Stimulated activated CD8-positive, alpha-beta memory T cell treated with anti-CD3 and anti-CD28 coated beads, Interleukin-4, amount 100 ng/mL, for 4 hours (primary cell): Measurements from ENCODE around the gene ROMO1.
"Not testable (repeated sequence)": the region's sequence is repeated elsewhere in the genome, so short reads cannot be mapped to it uniquely, and the experiment has no call there.

ENCODE experiments used
- DNase-seq, 2 donors: peaks; one replicate each; pipeline ENCODE4 v3.0.0-alpha.2; 2020; ENCODE audit warnings: low read depth in 2 of 2, low spot score in 1 of 2

The ROMO1 gene

DNA sequence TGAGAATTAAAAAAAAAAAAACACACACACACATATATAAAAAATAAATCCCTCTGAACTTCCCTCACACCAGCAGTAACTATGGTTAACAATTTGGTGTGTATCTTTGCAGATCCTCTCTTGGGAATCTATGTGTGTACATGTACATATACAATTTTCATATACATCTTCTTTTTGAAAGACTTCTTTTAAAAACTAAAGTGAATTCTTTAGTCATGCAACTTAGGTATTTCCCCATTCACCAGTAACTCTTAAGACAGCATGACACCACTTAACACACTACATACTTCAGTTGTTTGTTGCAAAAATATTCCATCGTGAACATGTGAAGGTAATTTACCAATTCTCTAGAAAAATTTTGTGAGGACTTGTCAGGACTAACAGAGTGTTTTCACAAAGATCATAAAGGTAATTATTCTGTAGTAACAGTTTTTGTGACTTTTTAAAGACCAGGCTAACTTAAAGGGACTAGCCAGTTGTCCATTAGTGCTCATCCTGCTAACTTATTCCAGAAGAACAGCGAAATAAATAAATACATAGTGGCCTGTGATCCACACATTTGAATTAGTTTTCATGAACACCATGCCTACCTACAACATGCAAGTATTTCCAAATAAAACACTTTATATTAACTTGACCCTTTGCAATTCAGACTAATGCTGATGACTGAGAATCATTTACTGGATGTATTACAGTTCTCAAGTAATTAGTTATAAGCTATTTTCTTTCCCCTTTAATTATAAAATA, 30.8 kb downstream of the ROMO1 start:
- DNase-seq, result no peak

DNA sequence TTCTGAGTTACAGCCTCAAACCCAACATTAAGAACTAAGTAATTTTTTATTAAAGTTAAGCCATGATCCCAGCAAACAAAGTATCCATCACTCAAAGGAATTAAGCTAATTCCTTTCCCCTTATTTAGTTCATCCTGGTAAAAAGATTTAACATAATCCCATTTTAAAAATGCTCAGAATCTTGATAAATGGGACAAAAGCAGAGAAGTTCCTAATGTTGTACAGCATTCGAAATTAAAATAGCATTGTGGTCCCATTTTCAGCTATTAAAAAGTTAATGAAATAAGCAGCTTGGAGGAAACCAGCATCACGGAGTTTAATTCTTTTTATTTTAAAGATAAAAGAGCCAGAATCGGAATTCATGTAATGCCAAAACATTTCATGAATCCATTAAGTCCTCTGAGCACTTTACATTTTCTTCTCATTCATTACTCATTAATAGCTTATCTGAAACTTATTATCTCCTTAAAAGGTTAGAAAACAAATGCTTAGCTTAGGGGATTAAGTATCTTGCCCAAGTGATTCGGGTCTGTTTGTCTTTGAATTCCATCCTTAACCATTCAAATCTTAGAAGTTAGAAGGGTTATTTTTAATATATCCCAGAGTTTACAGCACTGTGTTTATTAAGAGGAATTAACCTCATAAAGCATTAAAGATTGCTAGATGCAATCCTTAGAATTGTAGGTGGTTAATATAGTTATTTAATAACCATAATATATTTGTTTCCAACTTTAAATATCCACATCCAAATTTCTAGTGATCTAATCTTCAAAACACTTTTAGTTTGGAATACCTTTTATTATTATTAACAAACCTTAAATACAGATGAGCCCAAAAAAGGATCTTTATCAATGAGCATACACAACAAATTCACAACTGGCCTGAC, 31.6 kb downstream of the ROMO1 start:
- DNase-seq, result no peak

DNA sequence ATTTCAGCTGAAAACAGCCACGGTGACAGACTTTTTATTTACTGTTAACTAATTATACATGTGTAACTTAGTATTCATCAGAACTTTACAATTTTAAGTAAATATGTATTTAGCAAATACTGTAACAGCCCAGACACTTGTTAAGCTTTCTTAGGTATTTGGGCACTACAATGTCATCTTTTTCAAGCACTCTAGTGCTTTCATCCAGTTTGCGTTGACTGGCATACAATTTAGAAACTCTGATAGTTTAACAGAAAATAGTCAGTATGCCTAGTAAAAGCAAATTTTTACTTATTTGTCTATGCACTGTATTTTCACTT, 32.2 kb downstream of the ROMO1 start:
- DNase-seq, result no peak

DNA sequence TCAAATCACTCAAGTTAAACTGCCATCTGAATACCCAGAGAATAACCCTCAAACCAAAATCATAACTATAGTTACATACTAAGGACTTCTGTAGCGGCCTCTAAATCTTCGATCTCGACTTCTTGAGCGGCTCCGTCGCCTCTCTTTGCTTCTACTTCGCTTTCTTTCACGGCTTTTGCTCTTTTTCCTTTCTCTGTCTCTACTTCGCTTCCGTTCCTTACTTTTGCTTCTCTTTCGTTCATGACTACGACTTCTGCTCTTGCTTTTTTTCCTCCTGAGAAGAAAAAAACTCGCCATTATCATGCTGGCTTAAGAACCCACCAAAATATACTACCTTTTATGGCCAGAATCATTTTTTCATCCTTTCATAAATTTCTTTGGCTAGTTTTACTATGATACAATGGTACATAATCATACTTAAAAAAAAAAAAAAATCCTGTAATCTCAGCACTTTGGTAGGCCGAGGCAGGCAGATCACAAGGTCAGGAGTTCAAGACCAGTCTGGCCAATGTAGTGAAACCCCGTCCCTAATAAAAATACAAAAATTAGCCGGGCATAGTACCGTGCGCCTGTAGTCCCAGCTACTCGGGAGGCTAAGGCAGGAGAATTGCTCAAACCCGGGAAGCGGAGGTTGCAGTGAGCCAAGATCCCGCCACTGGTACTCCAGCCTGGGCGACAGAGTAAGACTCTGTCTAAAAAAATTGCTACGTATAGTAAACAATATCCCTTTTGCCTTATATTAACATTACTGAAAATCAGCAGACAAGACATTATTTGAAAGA, 32.8 kb downstream of the ROMO1 start:
- DNase-seq, result no peak

DNA sequence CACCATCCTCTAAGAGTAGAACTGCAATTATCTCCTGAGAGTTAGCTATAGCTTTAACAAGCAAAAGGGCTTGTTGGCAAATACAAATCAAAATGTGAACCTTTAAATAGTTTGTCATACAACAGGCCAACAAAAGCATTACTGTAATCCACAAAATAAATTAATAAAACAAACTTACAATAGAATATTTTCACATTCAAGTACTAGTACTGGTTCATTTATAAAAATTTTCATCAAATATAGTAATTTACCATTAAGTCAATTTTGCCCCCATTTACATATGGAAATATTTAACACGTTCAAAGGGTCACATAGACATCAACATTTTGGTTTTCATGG, 33.4 kb downstream of the ROMO1 start:
- DNase-seq, result no peak

DNA sequence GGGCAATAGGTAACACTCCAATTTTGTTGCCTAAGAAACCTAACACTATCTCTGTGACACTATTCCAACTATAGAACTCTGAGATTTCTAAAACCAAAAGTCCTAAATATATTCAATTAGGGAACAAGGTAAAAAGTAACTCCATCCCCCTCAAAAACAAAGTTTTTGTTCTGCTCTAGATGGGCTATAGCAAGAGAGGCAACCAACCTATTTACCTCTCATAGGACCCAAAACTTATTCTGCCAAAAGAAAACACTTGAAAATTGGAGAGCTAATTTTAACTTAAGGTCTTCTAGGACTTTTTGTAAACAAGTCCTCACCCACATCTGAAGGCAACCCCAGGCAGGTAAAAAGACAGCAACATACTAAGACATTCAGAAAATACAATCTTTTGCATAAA, 35.2 kb downstream of the ROMO1 start:
- no peak for DNase-seq

DNA sequence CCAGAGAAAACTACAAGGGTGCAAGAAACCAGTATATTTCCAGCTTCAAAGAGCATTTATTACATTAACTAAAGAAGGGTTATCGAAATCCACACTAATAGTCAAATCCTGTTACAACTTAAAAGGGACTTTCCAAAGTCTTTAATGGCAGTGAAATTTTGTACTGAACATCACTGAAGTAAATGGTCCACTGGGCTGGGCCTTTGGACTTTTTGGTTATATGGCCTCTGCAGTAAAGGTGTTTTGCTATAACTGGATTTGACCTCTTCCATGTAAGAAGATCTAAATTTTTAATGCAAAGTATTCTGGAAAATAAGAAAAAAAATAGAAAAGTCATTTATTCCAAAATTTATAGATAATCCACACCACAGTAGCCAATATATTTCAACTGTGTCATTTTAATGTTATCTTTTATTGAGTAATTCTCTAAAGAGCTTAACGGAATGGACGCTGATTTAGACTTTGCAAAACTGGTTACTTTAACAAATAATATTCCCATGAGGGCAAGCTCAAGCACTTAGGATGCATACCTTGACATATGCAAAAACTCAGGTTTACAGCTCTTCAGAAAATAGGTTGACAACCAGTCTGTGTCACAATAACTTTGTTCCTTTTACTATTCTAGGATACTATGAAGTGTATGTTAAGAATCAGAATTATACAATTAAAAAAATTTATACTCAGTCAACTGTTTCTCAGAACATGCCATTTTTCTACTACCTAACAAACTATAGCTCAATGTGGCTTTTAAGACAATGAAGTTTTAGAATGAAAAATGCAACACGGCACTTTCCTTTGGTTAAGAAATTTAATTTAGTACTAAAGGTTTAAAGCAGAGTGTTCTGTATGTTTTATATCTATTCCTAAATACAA, 35.8 kb downstream of the ROMO1 start:
- DNase-seq, result no peak

DNA sequence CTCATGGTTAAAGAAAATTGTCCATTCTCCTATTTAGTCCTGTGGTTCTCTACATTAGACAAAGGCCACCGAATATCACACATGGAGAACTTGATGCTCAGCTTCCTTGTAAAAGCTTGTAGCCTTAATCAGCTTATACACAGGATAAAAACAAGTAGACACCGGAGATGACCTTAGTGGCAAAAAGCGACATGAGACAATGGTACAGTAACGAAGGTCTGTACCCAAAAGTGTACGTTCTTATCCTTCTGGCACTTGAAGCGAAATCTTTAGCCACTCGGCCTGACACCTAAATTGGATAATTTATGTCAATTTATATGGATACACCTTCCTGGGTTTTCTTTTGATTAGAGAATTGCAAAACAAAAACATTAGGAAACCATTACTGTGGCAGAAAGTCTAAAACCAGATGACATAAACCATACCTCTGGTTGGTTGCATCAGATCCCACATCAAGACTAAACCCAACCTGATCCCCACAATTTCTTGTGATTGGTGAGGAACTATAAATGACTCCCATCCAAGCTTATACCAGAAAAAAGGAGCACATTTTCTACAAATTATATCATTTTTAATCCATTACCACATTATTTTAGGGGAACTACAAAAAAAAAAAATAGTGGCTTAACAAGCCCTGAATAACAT, 36.7 kb downstream of the ROMO1 start:
- DNase-seq, result no peak

DNA sequence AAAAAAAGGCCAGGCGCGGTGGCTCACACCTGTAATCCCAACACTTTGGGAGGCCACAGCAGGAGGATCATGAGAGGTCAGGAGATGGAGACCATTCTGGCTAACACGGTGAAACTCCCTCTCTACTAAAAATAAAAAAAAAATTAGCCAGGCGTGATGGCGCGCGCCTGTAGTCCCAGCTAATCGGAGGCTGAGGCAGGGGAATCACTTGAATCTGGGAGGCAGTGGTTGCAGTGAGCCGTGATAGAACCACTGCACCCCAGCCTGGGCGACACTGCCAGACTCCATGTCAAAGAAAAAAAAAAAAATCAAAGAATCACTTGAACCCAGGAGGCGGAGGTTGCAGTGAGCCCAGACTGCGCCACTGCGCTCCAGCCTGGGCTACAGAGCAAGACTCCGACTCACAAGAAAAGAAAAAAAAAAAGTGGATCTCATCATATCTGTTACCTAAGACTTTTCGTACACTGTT, 38.7 kb downstream of the ROMO1 start:
- no peak for DNase-seq

DNA sequence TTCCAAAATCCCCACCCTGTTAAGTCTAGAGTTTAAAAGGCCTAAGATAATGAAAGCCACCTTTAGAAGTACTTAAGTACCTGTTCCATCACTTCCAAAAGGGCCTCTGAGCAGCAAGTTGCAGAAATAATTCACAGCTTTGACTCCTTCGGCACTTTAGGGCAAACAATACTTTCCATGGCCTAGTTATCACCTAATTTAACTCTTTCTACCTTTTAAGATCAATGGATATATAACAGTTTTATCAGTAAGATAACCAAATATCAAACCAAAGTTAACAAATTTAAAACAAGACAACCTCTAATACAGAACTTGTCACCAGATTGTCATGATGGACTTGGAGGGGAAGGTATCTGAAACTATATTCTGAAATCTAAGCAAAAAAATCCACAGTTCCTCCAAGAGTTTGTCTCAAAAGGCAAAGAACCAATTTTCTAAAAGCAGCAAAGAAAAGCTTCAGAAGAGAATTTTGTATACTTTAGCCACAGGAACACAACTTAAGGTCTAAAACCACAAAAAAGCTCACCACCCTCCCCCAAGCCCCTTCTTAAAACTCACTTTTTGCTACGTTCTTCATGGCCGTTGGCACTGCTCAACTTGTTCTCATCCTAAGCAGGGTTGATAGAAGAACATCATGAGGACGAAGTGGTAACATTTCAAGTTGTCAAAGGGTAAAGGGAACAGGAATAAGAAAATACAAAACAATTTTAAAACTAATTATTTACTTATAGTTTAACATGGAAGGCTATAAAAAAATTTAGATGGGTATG, 39.4 kb downstream of the ROMO1 start:
- DNase-seq, result no peak

DNA sequence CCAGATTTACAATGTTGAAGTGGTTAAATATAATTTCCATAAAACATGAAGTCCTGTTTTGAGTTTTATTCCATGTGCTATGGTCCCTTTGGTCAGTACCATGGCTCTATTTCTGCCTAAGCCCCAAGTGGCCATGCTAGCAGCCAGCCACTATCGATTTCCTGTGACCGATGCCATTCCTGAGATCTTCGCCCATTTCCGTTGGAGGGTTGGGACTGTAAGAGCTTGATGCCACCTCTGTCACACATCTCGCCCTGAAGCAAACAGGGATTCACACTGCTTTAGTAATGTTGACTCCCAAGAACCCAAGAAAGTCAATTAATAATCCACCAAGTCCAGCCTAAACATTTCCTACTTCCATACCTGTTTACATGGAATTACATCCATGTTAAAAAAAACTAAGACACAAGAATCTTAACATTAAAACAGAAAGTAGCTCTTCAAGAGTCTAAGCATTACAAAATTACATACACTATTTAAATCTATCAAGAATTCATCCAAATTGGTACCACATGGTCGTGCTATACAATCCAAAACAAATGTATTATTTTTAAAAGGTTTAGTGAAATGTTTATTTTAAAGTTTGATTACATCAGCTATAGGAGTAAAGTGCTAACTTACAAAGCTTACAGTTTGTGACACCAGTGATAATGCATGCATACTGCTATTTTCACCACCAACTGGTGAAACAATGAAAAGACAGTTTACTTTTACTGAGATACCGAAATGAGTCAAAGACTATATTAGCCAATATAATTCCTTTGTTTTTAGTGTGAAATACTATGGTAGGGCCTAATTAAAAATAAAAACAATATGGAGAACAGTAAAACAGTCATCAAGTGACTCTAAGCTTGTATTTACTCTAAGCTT, 40.3 kb downstream of the ROMO1 start:
- no peak for DNase-seq

DNA sequence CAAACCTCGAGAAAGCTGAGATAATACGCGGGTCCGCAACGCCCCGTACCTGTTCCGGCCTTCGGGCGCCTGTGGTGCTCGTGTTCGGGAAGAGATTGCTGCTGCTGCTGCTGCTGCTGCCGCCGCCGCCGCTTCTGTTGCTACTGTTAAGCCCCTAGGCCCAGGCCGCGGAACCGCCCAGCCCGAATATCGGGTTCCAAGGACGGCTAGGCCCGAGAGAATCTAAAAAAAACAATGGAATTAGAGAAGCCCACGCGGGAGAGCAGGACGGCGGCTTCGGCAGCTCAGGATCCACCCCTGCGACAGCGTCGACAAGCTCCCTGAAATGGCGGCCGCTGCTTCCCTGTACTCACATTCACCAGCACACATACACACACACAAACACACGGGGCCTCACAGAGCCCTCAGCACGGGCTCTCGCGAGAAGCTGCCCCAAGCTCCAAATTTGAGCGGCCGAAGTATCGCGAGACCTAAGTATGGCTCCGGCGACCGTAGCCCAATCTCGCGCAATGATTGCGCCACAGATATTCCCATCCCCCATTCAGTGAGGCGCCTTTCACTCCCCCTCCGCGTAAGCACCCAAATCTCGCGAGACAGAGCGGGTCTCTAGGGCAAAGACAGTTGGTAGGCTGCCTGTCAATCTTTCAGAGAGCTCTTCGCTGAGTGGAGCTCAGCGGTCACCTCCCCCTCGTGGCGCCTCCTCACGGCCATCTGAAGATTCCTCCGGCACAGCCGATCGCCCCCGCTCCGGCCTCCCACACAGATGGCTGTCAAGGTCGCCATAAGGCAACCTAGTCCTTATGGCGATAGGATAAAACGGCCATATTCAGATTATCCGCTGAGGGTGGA, 42.9 kb downstream of the ROMO1 start, which contains the start of gene RBM39:
Gene RBM39 (minus strand): TSS at position 369 of the 849 bp plus-strand sequence. CDS start 1,386 bp downstream, outside the sequence.
- peak; percentile 98 for DNase-seq

DNA sequence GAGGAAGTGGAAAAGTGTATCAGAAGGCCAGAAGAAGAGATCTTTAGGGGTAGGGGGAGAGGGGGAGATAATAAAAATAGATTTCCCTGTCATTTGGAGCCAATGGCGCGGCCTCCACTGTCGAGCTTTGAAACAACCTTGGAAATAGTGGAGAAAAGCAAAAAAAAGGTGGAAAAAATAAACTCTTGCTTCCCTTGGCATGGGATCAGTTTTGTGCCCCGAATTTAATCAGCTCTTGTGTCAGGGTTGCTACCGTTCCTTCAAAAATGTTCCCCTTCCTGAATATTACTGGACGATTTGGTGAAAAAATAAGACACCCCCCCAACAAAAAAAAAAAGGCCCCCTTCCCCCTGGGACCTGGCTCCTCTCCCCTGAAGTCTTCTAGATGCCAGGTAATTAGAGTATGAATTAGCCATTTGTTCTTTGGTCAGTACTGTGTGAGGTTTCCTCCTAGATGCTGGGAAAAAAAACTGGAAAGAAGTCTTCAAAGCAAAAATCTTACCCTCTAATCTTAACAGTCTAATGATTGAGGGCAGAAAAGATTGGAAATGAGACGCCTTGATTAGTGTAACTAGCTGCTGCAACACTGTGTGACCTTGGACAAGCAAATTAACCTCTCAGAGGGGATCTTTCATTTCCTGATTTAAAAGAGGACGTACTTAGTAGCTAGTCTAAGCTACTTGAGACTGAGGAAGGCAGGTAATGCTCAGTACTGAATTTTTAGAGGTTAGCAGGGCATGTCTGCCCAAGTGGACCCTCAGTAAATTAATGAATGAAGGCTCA, 43.7 kb downstream of the ROMO1 start:
- no peak for DNase-seq

DNA sequence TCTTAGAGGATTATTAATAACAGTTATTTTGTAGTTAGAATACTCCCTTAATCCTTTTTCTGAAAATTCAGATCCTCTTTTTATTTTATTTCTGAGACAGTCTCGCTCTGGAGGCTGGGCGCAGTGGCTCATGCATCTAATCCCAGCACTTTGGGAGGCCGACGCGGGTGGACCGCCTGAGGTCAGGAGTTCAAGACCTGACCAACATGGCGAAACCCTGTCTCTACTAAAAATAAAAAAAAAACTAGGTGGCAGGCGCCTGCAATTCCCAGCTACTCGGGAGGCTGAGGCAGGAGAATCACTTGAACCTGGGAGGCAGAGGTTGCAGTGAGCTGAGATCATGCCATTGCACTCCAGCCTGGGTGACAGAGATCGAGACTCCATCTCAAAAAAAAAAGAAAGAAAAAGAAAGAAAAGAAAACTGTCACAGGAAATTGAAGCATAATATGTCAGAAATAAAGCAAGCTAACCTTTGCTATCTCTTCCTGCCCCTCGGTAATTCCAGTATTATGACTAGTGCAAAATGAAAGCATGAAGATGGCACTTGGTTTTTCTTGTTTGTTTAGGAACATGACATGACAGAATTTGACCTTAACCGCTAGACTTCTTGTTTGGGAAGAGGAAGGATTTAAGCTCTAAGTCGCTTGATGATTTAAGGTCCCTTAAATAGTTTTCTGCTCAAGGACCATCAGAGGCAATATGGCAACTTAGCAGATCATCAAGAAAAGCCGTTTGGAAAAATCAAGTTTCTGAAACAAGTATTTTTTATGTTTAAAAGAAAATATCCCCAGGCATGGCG, 44.7 kb downstream of the ROMO1 start:
- no peak for DNase-seq

DNA sequence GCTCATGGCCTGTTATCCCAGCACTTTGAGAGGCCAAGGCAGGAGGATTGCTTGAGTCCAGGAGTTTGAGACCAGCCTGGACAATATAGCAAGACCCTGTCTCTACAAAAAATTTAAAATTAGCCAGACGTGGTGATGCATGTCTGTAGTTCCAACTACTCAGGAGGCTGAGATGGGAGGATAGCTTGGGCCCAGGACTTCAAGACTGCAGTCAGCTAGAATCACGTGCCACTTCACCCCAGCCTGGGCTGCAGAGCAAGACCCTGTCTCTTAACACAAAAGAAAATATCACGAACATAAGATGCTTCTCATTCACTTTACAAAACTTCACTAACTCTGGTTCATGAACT, 45.3 kb downstream of the ROMO1 start:
- DNase-seq, result not testable (repeated sequence)
